GM18511 (cell line): ENCODE results near the gene CAMTA2.

Experiments used
- ATAC-seq: cut with Tn5 transposase; IDR thresholded peaks from one replicate; pipeline ENCODE4 v1.9.1; 2021; ENCODE audit warnings: mild to moderate bottlenecking, moderate library complexity; ENCODE audit not compliant: unreplicated experiment

CAMTA2 gene

GRCh38 chr17:4947411-4948165 is 39.9 kb downstream of the CAMTA2 start:
- no peak for ATAC-seq

- no peak for ATAC-seq
These were observed 40.5 kb downstream of the CAMTA2 start for GRCh38 chr17:4947010-4947410.

- ATAC-seq = no peak
These were observed 41.0 kb downstream of the CAMTA2 start for GRCh38 chr17:4946312-4946976.

- ATAC-seq = no peak
These were observed 41.6 kb downstream of the CAMTA2 start for GRCh38 chr17:4945944-4946280.

GRCh38 chr17:4945176-4945943 is 42.1 kb downstream of the CAMTA2 start:
- no peak for ATAC-seq

- ATAC-seq = no peak
These were observed 42.8 kb downstream of the CAMTA2 start for GRCh38 chr17:4944554-4945175.

GRCh38 chr17:4944163-4944553 is 43.3 kb downstream of the CAMTA2 start:
- no peak for ATAC-seq

GRCh38 chr17:4942760-4943508 is 44.5 kb downstream of the CAMTA2 start:
- ATAC-seq = no peak

- ATAC-seq = no peak
These were observed 46.2 kb downstream of the CAMTA2 start for GRCh38 chr17:4941319-4941610.

- ATAC-seq = no peak
These were observed 46.7 kb downstream of the CAMTA2 start for GRCh38 chr17:4940555-4941318.

GRCh38 chr17:4939796-4940554 is 47.5 kb downstream of the CAMTA2 start, which contains the start of the genes RNF167 and SLC25A11:
RNF167 (plus strand) TSS chr17:4940268; CDS start chr17:4940910, 642 bp downstream.
SLC25A11 (minus strand) TSS chr17:4940046; CDS start chr17:4939910, 136 bp downstream.
- peak; percentile 83 for ATAC-seq

- peak; percentile 22 for ATAC-seq
These were observed 48.0 kb downstream of the CAMTA2 start for GRCh38 chr17:4939546-4939795.

- ATAC-seq = no peak
These were observed 48.6 kb downstream of the CAMTA2 start for GRCh38 chr17:4938688-4939545.

GRCh38 chr17:4938069-4938491 is 49.4 kb downstream of the CAMTA2 start:
- no peak for ATAC-seq

- no peak for ATAC-seq
These were observed 49.9 kb downstream of the CAMTA2 start for GRCh38 chr17:4937553-4937952.

GRCh38 chr17:4936436-4936835 is 51.0 kb downstream of the CAMTA2 start:
- ATAC-seq = no peak

- no peak for ATAC-seq
These were observed 51.8 kb downstream of the CAMTA2 start for GRCh38 chr17:4935650-4936049.

GRCh38 chr17:4934173-4934979 is 53.1 kb downstream of the CAMTA2 start:
- ATAC-seq = no peak
